Fibroblast of skin of left biceps (primary cell): ENCODE results near the gene MTARC2.

ENCODE experiments used
- DNase-seq, 2 experiments: peaks; one replicate each; pipeline ENCODE4 v3.0.0-alpha.2; 2013; ENCODE audit warnings: low read depth in 2 of 2

The MTARC2 gene

GRCh38 chr1:220803401-220804201 lies 55.5 kb downstream of the MTARC2 start:
- no peak for DNase-seq

GRCh38 chr1:220804202-220804586 lies 56.1 kb downstream of the MTARC2 start:
- no peak for DNase-seq

GRCh38 chr1:220806408-220806807 lies 58.3 kb downstream of the MTARC2 start:
- DNase-seq, result no peak

- DNase-seq, result no peak
Observed at GRCh38 chr1:220807726-220808125, 59.6 kb downstream of the MTARC2 start.

- DNase-seq, result no peak
Observed at GRCh38 chr1:220808345-220809186, 60.4 kb downstream of the MTARC2 start.

- DNase-seq, result no peak
Observed at GRCh38 chr1:220809187-220809550, 61.0 kb downstream of the MTARC2 start.

- no peak for DNase-seq
Observed at GRCh38 chr1:220809704-220810103, 61.6 kb downstream of the MTARC2 start.

- peak; percentile 41 to 48 for DNase-seq
Observed at GRCh38 chr1:220810179-220810653, 62.1 kb downstream of the MTARC2 start.

- DNase-seq, result no peak
Observed at GRCh38 chr1:220810963-220811362, 62.8 kb downstream of the MTARC2 start.

- no peak for DNase-seq
Observed at GRCh38 chr1:220811695-220812094, 63.6 kb downstream of the MTARC2 start.

GRCh38 chr1:220812308-220812707 lies 64.2 kb downstream of the MTARC2 start:
- no peak for DNase-seq

GRCh38 chr1:220813013-220813412 lies 64.9 kb downstream of the MTARC2 start:
- no peak for DNase-seq

GRCh38 chr1:220815409-220815808 lies 67.3 kb downstream of the MTARC2 start:
- DNase-seq, result no peak

GRCh38 chr1:220817907-220818306 lies 69.8 kb downstream of the MTARC2 start:
- DNase-seq, result no peak

GRCh38 chr1:220818421-220819173 lies 70.5 kb downstream of the MTARC2 start:
- DNase-seq, result peak; percentile 42 to 48

GRCh38 chr1:220819467-220820026 lies 71.4 kb downstream of the MTARC2 start:
- DNase-seq, result no peak

GRCh38 chr1:220824031-220824989 lies 76.2 kb downstream of the MTARC2 start:
- DNase-seq, result no peak

- no peak for DNase-seq
Observed at GRCh38 chr1:220825819-220826551, 77.9 kb downstream of the MTARC2 start.

- no peak for DNase-seq
Observed at GRCh38 chr1:220826729-220827128, 78.6 kb downstream of the MTARC2 start.
